NCI-H1417 (cell line): Measurements from ENCODE around the gene CARNS1.

Experiments used
- DNase-seq, 3 experiments: peaks; one replicate each; lab custom pipeline; 2025; lab: John Stamatoyannopoulos, UW

CARNS1 gene, protein sequence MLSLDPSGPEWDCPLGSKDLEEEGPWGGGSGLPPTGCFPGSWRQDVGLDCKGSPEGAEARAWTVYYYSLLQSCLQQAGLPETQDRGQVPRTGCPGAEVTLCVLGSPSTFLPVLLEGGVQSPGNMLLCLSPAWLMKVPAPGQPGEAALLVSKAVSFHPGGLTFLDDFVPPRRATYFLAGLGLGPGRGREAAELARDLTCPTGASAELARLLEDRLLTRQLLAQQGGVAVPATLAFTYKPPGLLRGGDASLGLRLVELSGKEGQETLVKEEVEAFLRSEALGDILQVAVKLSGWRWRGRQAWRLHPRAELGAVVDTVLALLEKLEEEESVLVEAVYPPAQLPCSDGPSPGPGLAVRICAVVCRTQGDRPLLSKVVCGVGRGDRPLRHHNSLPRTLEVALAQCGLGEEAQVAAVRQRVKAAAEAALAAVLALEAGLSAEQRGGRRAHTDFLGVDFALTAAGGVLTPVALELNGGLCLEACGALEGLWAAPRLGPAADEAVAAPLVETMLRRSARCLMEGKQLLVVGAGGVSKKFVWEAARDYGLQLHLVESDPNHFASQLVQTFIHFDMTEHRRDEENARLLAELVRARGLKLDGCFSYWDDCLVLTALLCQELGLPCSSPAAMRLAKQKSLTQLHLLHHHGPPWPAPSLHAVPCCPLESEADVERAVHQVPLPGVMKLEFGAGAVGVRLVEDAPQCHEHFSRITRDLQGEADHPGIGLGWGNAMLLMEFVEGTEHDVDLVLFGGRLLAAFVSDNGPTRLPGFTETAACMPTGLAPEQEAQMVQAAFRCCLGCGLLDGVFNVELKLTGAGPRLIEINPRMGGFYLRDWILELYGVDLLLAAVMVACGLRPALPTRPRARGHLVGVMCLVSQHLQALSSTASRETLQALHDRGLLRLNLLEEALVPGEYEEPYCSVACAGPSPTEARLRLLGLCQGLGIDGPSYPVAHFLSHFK

DNA sequence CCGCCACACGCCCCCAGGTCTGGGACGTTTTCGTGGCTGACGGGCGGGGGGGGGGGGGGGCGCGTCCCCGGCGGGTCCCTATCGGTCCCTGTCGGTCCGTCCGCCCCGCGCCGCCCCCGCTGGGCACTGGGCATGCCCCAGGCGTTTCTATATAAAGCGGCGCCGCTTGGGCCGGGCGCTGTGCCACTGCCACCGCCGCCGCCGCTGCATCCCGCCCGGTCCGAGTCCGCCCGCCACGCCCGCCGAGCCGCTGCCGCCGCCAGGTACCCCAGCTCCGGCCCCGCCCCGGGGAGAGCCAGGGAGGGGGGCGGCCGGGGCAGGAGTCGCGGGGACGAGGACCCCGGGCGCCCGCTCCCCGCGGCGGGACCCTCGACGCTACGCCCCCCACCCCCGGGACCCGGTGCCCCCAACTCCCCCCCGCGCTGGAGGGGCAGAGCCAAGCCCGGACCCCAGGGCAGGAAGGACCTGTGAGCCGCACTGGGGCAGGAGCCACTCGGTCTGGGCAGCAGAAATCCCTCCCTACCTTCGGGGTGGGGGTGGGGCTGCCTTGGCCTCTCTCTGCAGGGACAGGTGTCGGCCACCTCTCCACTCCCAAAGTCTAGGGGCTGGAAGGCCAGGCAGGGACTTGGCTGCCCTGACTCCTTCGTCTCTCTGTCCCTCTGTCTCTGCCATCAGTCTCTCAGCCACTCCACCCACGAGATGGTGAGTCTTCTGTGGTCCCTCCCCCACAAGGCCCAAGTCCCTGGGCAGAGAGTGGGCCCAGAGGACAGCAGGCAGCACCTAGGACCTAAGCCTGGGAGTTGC lies at the start of gene CARNS1:
TSS of gene CARNS1 (plus strand) at position 178 of the 804 bp plus-strand sequence. CDS start at position 700, 522 bp downstream.
- DNase-seq, result peak in 2 of 3 experiments; percentile 17 to 39

DNA sequence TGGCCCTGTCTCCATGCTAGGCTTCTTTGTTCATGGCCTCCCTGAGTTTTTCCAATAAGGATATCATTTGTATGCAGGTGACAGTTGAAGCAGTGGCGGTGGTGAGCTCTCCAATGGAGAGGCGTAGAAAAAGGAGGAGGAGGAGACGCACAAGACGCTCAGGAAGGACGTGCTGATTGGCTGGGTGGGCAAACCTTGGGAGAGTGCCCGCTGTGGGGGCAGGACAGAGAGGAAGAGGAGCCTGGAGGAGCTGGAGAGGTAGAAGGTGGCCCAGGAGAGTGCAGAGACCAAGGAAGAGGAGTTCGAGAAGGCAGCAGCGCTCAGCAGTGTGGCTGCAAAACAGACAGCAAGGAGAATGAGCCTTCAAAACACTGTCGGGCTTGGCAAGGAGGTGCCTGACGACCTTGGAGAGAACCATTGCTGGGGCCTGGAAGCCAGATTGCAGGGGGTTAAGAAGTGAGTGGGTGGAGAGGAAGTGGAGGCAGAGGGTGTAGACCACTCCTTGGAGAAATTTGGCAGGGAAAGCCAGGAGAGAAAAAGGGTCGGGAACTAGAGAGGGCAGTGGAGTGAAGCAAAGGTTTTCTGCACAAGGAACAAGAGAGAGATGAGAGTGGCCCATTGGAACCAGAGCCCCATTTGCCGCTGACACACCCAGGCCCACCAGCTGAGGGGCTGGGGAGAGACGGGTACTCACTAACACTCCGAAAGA lies 49.6 kb upstream of the CARNS1 start:
- no peak for DNase-seq

DNA sequence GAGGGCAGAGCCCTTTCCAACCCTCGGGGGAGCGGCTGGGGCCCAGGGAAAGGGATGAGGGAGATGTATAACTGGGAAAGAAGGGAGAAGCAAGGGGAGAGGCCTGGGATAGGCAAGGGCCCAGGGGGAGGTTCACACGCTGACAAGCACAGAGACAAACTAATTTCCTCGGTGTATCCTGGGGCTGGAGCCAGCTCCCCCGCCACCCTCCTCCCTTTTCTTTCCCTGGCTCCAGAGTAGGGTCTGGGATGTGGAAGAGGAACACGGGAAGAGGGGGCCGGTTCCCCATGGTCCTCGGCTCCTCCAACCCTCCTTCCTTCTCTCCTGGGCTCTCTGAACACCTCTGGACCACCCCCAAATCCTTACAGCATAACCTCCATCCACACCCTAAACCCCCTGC lies 48.9 kb upstream of the CARNS1 start:
- DNase-seq, result no peak

DNA sequence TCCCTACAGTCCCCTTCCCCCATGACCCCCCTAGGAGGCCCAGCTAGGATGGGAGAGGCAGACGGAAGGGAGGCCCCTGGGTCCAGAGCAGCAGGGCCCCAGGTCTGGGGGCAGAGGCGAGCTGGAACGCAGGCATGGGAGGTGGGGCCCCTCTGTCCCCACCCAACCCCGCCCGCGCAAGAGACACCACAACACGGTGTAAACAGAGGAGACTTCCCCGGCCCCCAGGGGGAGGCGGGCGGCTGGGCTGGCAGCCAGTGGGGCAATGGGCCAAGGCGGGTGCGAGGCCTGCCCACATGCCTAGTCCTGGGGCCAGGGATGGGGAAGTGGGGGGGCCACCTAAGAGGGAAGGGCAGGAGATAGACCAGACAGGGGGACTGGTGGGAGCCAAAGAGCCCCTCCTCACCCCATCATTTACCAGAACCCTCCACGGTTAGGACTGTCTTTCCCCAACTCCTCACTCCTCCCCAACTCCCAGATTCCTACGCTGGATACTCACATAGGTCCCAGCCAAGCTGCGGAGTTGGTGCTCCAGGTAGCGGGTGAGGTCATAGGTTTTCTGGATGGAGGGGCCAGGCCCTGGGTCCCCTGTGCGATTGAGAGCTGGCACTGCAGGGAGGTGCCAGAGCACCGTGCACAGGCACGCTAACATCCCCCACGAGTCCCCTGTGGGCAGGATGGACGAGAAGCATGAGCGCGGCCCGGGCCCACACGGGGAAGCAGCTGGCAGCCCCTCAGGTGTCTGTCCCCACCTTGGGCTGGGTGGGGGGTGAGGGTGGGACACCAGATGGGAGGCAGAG lies 48.3 kb upstream of the CARNS1 start:
- DNase-seq, result no peak

DNA sequence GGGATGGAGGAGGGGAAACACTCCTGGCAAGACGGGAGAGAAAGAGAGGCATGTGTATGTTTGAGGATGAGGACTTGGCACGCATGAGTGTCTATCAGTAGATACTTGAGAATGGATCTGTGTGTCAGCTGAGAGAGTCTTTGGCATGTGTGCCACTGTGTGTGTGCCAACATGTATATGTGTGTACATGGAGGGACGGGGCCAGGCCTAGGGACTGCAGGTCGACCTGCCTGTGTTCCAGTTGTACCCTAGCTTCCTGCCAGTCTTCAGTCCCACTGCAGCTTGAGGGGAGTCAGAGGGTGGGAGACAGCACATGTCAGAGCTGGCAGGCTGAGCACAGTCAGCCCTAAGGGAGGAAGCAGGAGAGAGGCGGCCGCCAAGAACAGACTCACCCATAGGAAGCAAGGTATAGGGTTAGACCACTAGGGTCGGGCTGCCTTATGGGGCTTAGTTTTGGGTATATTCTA lies 47.7 kb upstream of the CARNS1 start:
- DNase-seq, result no peak

DNA sequence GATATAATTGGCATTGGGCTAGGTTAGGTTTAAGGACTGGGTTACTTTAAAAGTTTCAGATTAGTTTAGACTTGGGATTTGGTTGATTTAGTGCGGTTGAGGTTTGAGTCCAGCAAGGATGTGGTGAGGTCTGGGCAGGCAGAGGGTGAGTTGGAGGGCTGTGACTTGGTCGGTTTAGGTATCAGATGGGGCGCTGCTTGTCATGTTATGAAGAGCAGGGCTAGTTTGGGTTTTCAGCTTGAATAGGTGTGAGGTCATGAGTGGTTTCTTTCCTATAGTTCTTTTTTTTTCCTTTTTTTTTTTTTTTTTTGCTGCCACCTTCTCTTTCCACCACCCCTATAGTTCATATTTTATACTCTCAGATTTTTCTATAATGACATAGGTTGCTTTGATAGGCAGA lies 46.9 kb upstream of the CARNS1 start:
- DNase-seq, result no peak

DNA sequence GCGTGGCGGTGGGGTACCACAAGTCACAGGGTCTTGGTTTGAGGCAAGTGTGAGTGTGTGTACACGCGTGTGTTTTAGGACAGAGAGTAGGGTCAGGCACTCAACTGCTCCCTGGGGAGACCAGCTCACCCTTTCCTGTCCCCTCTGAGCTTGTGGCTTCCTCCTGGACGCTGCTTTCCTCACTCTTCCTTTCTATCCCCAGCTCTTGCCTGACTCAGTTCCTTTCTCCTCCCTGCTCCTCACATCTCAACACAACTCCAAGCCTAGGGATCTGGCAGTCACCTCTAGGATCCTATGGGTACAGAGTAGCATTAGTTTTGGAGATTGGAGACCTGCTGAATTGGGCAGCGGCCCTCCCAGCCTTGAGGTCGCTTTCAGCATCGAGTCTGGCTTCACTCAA lies 46.2 kb upstream of the CARNS1 start:
- no peak for DNase-seq

DNA sequence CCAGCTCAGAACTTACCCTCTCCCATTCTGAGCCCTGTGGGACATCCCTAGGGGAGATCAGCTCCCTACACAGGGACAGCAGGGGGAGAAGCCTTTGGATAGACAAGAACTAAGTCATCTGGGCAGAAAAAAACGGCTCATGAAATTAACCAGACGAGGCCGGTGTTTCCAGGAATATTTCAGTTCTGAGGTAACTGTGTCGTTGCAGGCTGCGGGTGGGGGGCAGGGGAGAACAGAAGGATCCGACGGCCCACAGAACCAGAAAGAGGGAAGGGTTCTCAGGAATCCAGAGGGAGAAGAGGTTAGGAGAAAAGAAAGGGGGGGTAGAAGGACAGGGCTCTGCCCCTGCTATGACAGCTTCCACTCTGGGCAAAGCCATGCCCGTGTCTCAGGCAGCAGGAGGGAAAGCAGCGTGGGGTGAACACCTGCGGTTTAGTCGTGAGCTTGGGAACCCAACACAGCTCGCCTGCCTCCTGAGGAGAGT lies 45.6 kb upstream of the CARNS1 start:
- peak in 2 of 3 experiments; percentile 49 to 66 for DNase-seq

DNA sequence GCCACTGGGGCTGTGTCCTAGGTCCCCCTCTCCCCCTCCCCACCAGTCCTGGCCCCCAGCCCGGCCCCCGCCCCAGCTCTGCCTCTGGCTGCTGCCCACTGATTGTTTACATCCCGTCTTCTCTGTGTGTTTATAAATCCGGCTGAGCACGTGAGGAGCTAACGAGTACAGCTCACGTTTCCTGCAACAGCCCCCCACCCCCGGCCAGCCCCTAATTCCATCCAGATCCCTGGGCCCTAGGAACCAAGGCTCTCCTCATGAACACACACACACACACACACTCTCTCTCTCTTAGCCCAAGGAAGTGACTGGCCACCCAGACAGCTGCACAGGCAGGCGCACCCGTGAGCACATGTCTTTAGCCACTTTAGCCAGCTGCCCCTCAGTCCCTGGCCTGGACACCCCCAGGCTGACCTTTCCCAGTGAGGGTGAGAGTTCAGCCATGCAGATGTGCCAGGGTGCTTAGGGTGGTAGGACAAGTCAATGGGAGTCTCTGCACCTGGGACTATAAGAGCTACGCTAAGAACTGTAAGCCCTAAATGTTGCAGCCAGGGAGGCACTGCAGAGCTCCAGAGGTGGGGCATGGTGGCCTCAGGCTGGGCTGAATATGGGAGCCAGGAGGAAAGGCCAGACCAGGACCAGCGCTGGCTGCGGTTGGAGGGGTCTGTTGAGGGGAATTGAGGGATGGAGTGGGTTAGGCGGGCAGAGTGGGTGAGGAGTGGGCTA lies 45.0 kb upstream of the CARNS1 start:
- peak in 2 of 3 experiments; percentile 49 to 68 for DNase-seq

DNA sequence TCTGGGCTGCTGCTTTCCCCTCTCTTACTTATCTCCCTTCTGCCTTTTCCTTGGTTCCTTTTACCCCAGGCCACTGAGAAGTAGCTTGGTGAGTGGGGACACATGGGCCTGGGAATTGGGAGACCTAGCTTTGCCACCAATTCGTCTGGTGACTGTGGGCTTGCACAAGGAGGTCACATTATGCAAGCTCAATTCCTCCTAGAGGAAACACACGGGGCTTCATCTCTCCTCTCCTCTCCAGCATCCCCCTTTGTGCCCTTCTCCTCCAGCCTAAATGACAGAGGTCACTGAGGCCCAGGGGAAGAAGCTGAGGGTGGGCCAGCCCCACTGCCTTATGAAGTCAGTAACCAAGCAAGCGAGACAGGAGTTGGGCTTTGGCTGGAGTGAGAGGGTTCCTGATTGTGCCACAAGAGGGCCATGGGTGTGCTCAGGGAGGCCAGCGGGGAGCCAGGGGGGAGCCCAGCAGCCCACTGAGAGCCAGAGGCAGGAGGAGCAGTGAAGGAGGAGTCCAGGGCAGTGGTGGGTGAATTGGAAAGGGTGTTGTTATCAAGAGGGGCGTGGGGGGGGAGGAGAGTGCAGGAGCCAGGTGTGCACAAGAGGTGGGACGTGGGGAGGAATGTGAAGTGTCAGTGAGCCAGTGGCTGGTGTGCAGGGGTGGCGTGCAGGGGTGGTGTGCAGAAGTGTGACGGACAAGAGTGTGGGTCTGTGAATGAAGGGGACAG lies 44.1 kb upstream of the CARNS1 start:
- peak in 1 of 3 experiments; percentile 14 for DNase-seq

DNA sequence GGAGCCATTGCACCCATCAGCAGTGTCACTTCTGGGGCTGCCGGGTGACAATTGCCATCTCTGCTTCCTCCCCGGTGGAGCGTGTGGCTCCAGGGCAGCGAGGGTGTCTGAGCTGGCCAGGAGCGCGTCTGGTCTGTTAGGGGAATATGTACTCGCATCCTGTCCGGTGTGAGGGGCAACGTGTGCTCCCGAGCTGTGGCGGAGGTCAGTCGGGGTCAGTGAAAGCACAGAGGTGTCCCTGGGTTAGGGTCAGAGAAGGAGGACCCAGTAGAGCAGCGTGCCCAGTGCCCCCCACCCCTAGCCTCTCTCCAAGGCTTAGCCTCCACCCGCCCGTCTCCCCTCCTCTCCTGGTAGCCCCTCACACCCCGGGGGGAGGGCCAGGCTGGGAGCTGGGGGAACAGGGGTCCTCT lies 43.6 kb upstream of the CARNS1 start:
- no peak for DNase-seq

DNA sequence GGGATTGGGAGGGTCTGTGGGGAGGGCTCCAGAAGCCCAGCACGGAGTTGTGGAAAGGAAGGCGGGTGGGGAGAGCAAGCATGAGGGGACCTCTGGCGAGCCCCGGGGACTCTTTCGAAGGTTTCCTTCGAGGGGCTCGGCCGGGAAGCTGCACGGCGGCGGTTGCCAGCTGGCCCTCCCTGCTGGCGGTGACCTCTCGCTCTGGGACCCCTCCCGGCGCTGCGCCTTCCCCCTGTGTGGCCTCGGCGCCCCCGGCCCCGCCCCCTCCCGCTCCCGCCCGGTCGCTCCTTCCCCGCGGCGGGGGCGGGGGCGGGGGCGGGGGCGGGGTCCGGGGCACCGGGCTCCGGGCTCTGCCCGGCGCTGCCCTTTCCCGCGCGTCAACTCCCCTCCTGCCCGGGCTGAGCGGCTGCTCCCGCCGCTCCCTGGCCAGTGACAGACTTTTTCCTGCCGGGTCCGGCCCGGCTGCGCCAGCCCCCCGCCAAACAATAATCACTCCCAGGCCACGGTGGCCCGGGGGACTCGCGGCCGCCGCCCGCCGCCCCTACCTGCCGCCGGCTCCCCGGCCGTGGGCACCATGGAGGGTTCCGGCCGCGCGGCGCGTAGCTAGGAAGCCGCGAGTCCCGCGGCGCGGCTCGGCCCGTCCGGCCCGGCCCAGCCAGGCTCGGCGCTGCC lies 43.0 kb upstream of the CARNS1 start:
- peak in 1 of 3 experiments; percentile 49 for DNase-seq

DNA sequence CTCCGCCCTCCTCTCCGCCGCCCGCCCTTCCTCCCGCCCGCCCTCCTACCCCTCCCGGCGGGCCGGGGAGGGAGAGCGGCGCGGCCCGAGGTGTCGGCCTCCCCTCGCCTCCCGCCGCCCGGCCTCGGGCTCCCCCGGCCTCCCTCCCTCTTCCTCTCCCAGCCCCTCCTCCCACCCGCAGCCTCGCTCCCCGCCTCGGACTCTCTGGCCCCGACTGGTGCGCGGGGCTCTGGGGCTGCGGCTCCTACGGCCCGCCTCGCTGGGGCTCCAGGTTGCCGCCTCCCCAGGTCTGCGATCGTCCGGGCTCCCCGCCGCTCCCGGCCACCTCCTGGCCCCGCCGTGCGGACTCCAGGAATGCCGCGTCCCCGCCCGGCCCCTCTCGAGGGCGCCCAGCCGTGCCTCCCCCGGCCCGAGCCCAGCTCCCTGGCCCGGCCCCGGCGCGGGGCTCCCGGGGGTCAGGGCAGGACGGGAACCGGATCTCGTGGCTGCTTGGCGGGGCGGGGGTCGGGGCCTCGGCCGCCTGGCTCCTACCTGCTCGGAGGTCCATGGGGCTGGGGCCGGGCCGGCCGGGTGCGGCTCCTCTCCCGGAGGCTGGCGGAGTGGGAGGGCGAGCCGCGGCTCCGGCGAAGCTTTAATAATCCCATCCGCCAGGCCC lies 42.4 kb upstream of the CARNS1 start, which contains the start of gene CLCF1:
TSS of gene CLCF1 (minus strand) at position 606 of the 655 bp plus-strand sequence. CDS start at position 547, 59 bp downstream.
- peak in 2 of 3 experiments; percentile 56 to 58 for DNase-seq

DNA sequence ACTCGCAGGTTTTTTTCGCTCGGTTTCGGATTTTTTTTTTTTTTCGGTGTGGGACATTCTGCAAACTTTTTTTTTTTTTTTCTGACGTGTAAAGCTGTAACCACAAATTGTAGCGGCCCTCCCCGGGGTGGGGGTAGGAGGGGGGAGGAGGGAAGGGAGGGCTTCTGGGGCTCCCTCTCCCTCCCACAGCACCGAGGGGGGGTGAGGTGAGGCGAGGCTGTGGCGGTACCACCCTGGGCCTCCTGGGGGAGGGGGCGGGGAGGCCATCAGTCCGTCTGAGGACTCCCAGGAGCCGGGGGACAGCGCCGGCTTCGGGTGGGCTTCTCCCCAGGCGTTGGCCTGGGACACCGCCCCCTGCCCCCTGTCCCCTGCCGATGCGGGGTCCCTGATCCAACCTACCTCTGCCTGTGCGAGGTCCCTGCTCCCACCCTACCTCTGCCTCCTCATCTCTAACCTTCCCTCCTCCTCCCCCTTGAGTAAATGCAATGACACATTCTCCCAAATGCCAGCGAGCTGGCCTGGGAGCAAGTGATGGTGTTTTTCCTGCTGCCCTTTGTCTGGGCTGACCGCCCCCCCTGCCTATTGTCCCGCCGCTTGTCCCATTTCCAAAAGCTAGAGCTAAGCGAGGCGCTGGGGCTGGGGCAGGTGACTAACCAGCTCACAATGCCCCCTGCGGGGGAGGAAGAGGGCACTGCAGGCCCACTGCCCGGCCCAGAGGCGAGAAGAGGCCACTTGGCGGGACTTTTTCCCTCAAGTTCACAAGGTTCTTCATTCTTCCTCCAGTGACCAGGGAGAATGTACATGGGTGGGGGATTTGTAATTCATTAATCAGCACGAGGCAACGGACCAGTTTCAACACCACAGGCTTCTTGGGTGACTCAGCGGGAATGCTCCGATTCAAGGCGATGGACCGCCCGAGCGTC lies 41.6 kb upstream of the CARNS1 start:
- DNase-seq, result peak in 2 of 3 experiments; percentile 34 to 47

DNA sequence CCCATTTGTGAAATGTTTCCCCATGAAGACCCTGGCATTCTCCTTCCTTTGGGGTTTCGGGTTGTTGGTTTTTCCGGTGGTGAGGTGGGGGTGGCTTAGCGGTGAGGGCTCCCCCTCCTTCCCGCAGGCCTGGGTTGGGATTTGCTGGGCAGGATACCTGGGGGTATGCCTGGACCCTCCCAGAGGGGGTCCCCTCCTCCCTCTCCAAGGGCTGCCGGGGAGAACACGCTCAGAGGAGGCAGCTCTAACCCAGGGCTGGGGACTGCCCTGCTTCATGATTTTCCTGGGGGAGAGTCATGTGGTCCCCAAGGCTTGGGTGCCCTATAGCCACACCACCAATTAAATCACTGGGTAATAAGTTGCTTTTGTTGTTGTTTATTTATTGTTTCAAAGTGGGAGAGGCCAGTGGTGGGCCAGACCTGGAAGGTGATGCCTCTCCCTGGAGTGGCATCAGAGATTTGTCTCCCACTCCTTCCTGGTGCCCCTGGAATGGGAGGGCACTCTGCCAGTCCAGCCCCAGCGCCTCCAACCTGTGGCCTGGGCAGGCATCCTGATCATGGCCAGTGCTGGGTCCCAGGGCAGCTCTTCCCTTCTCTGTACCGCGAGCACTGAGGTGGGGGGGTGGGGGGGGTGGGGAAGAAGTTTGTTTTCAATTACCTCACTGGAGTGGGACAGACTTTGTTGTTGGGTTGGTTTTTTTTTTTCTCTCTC lies 40.8 kb upstream of the CARNS1 start:
- no peak for DNase-seq
